Measurements from ENCODE around the gene SPEF1.
A peak's percentile ranks its signal among the peaks of the same experiment; 100 is the strongest.

Gene SPEF1

GRCh38 chr20:3744806-3745685 lies 36.2 kb downstream of the SPEF1 start:
- DNase-seq: peak; percentile 58

GRCh38 chr20:3744037-3744436 lies 37.2 kb downstream of the SPEF1 start:
- no peak for DNase-seq

GRCh38 chr20:3743251-3743650 lies 38.0 kb downstream of the SPEF1 start:
- DNase-seq: no peak

- DNase-seq: no peak
These were observed 39.3 kb downstream of the SPEF1 start for GRCh38 chr20:3741836-3742458.

GRCh38 chr20:3740615-3741301 lies 40.5 kb downstream of the SPEF1 start:
- DNase-seq: no peak

GRCh38 chr20:3739926-3740451 lies 41.3 kb downstream of the SPEF1 start:
- DNase-seq: no peak

GRCh38 chr20:3739054-3739925 lies 42.0 kb downstream of the SPEF1 start:
- DNase-seq: no peak

- no peak for DNase-seq
These were observed 42.9 kb downstream of the SPEF1 start for GRCh38 chr20:3738111-3739053.

GRCh38 chr20:3735768-3736167 lies 45.5 kb downstream of the SPEF1 start:
- no peak for DNase-seq

- no peak for DNase-seq
These were observed 47.0 kb downstream of the SPEF1 start for GRCh38 chr20:3734111-3734843.

- no peak for DNase-seq
These were observed 47.9 kb downstream of the SPEF1 start for GRCh38 chr20:3733119-3733995.

- DNase-seq: no peak
These were observed 48.7 kb downstream of the SPEF1 start, which contains the start of gene HSPA12B for GRCh38 chr20:3732327-3733118. Gene HSPA12B (plus strand): TSS chr20:3732685. CDS start chr20:3738675, 5,990 bp downstream.

GRCh38 chr20:3731944-3732326 lies 49.3 kb downstream of the SPEF1 start:
- DNase-seq: no peak

- no peak for DNase-seq
These were observed 50.2 kb downstream of the SPEF1 start for GRCh38 chr20:3730803-3731672.

- no peak for DNase-seq
These were observed 51.3 kb downstream of the SPEF1 start for GRCh38 chr20:3729811-3730540.

- no peak for DNase-seq
These were observed 51.9 kb downstream of the SPEF1 start for GRCh38 chr20:3729378-3729777.

GRCh38 chr20:3728876-3729275 lies 52.4 kb downstream of the SPEF1 start:
- no peak for DNase-seq
